Measurements from ENCODE around the gene TBC1D22B. TPM values are rescaled to one million over a fixed set of nuclear protein-coding genes. Genes with fewer than 3 reads are reported as not detected.

The TBC1D22B gene
- total RNA-seq, 2 experiments from 2014 or later: 12.1 to 12.3 TPM

DNA sequence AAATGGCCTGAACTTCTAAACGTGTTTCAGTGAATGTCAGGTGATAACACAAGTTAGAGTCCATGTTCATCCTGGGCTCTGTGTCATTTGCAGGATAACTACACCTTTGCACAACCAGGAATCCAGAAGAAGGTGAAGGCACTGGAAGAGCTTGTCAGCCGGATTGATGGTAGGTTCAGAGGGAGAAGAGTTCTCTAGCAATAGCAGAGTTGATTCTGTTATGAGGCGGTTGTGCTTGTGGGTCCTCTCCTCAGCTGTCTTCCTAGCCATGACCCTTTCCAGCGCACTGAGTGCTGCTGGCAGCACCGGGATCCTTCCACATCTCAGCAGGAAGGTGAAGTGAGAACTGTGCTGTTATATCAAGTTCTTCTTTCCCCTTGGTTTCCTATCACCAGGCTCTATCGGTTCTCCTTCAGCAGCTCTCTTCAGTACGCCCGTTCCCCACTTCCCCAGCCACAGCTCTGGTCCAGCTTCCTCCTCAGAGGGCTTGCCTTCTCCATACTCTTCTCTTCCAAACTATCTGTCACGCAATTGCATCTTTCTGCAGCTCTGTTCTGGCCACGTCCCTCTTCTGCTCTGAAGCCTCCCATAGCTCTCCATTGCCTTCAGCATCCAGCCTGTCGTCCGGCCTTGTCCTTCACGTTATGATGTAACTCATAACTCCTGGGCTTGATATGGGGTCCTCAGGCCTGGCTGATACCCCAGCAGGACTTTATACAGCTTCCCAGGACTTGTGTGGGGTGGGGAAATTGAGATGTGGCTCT lies 56.3 kb downstream of the TBC1D22B start:
- H3K36me3 Mint-ChIP-seq (ENCODE audit: low read depth): peaks cover 7% of the 10 kb centered on the region
- H3K4me1 Mint-ChIP-seq (ENCODE audit: low read depth): peaks cover 3% of the 10 kb centered on the region
- TF ChIP-seq, protein P1, sequence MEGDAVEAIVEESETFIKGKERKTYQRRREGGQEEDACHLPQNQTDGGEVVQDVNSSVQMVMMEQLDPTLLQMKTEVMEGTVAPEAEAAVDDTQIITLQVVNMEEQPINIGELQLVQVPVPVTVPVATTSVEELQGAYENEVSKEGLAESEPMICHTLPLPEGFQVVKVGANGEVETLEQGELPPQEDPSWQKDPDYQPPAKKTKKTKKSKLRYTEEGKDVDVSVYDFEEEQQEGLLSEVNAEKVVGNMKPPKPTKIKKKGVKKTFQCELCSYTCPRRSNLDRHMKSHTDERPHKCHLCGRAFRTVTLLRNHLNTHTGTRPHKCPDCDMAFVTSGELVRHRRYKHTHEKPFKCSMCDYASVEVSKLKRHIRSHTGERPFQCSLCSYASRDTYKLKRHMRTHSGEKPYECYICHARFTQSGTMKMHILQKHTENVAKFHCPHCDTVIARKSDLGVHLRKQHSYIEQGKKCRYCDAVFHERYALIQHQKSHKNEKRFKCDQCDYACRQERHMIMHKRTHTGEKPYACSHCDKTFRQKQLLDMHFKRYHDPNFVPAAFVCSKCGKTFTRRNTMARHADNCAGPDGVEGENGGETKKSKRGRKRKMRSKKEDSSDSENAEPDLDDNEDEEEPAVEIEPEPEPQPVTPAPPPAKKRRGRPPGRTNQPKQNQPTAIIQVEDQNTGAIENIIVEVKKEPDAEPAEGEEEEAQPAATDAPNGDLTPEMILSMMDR (IDR thresholded peaks at IDR 0.05): no peak
- ChIA-PET POLR2A (interaction anchor here (0.7 kb wide), 2 partner anchors 28 to 104 kb away, joined by 3 read pairs; no protein-coding TSS in a partner anchor), CTCF (interaction anchor here (1.0 to 7.1 kb wide), 21 partner anchors 7 to 548 kb away, joined by 3 to 33 read pairs (median 7); partner anchors contain the start of genes TBC1D22B and TMEM217)
- DNase-seq: no peak
- no peaks in the 10 kb centered on the region for H3K9me3 Mint-ChIP-seq
- no peak overlapping the region for H3K4me3 Mint-ChIP-seq
- ATAC-seq: no peak
- no peaks in the 10 kb centered on the region for H3K27me3 Mint-ChIP-seq
- intact Hi-C loops (cut with micrococcal nuclease): no loop called here
- H3K27ac Mint-ChIP-seq: no peak overlapping the region

DNA sequence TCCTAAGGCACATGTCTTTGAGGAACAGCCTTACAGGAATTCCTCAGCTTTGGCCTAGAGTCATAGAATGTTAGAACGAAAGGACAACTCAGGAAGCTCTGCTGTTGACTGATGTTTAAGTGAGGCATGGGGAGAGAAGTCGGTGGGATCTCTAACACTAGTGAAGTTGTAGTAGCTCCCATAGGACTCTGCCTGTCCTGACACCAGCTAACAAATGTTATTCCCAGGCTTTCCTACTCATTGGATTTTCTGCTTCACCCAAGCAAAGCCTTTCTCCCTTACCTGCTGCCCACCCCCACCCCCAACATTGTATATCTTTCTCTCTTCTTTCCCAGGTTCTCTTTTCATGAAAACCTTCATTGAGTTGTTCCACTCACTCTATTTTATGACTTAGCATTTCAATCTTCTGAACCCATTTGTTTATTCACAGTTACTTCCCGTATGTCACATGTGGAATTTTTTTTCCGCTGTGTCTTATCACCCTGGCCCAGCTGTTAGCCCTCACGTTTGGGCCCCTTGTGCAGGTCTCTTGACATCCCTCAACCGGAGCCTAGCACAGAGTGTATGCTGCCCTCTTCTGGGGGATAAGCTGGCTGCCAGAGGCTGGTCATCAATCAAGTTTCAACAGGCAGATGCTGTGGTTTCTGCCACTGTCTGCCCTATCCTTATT lies 57.0 kb downstream of the TBC1D22B start:
- no peaks in the 10 kb centered on the region for H3K27me3 Mint-ChIP-seq
- POLR2A ChIA-PET: interaction anchor here (0.7 kb wide), 2 partner anchors 27 to 105 kb away, joined by 3 read pairs; no protein-coding TSS in a partner anchor
- peaks cover 5% of the 10 kb centered on the region for H3K36me3 Mint-ChIP-seq (ENCODE audit: low read depth)
- H3K4me3 Mint-ChIP-seq: no peak overlapping the region
- ATAC-seq (peak; percentile 80), DNase-seq (peak; percentile 70)
- TF ChIP-seq, protein P1 (IDR thresholded peaks at IDR 0.05): peak; percentile 71
- H3K9me3 Mint-ChIP-seq: no peaks in the 10 kb centered on the region
- H3K27ac Mint-ChIP-seq: peak overlapping the region; percentile 76
- CTCF ChIA-PET: interaction anchor here (0.6 to 7.1 kb wide), 21 partner anchors 8 to 548 kb away, joined by 3 to 33 read pairs (median 7); partner anchors contain the start of genes TBC1D22B and TMEM217
- intact Hi-C loops (cut with micrococcal nuclease): no loop called here
- peaks cover 3% of the 10 kb centered on the region for H3K4me1 Mint-ChIP-seq (ENCODE audit: low read depth)

DNA sequence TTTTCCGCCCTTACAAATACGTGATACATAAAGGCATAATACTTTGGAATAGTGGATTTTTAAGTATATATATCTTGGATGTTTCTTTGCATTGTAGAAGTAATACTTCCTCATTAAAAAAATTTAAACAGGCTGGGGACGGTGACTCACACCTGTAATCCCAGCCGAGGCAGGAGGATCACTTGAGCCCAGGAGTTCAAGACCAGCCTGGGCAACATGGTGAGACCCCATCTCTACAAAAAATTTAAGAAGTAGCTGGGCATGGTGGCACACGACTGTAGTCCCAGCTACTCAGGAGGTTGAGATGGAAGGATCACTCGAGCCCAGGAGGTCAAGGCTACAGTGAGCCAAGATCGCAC lies 57.6 kb downstream of the TBC1D22B start:
- TF ChIP-seq, protein P1 (IDR thresholded peaks at IDR 0.05): peak; percentile 39
- ATAC-seq (no peak), DNase-seq (no peak)
- Mint-ChIP-seq H3K4me3 (no peak overlapping the region), H3K27ac (no peak overlapping the region), H3K27me3 (no peaks in the 10 kb centered on the region), H3K4me1 (ENCODE audit: low read depth) (peaks cover 3% of the 10 kb centered on the region), H3K36me3 (ENCODE audit: low read depth) (peaks cover 7% of the 10 kb centered on the region), H3K9me3 (no peaks in the 10 kb centered on the region)
- intact Hi-C loops (cut with micrococcal nuclease): no loop called here
- CTCF ChIA-PET: interaction anchor here (0.6 to 7.1 kb wide), 18 partner anchors 8 to 481 kb away, joined by 3 to 33 read pairs (median 8); partner anchors contain the start of genes TBC1D22B and TMEM217
- POLR2A ChIA-PET: interaction anchor here (0.7 kb wide), 1 partner anchor 105 kb away, joined by 3 read pairs; no protein-coding TSS in a partner anchor

DNA sequence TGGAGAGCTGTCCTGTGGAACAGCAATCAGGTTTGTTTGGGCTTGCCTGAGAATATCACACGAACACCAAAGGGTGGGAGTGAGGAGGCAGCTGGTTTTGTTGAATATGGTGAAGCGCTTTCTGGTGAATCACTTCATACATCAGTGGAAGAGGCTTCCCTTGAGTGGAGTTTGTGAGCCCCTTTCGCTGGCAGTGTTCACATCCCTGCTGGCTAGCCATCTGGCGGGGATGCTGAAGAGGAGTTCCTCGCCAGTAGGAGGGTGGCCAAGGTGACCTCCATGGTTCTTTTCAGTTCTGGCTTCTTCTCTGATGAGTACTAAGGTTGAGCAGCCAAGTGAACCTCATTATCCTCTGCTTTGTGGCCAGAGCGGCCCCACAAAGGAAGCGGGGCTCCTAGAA lies 58.5 kb downstream of the TBC1D22B start:
- TF ChIP-seq, protein P1 (IDR thresholded peaks at IDR 0.05): no peak
- intact Hi-C loops (cut with micrococcal nuclease): no loop called here
- ChIA-PET POLR2A (interaction anchor here (1.2 kb wide), 1 partner anchor 51 kb away, joined by 4 read pairs; no protein-coding TSS in a partner anchor), CTCF (interaction anchor here (1.2 to 7.1 kb wide), 5 partner anchors 8 to 294 kb away, joined by 3 to 33 read pairs (median 12); no protein-coding TSS in a partner anchor)
- H3K27me3 Mint-ChIP-seq: no peaks in the 10 kb centered on the region
- H3K36me3 Mint-ChIP-seq (ENCODE audit: low read depth): peaks cover 7% of the 10 kb centered on the region
- no peaks in the 10 kb centered on the region for H3K9me3 Mint-ChIP-seq
- H3K27ac Mint-ChIP-seq: no peak overlapping the region
- no peak overlapping the region for H3K4me3 Mint-ChIP-seq
- no peak for ATAC-seq
- no peak for DNase-seq
- peaks cover 3% of the 10 kb centered on the region for H3K4me1 Mint-ChIP-seq (ENCODE audit: low read depth)
